Activated CD8-positive, alpha-beta memory T cell treated with anti-CD3 and anti-CD28 coated beads, Interleukin-2, amount 50 U/mL, for 48 hours (primary cell): ENCODE measurements around the gene RAB10.
"Not testable (repeated sequence)": the region's sequence is repeated elsewhere in the genome, so short reads cannot be mapped to it uniquely, and the experiment has no call there.

ENCODE experiments used
- DNase-seq: peaks from one replicate; pipeline ENCODE4 v3.0.0-alpha.2; 2020

RAB10 gene

GRCh38 chr2:26016706-26017045 is 17.2 kb upstream of the RAB10 start:
- not testable (repeated sequence) for DNase-seq

DNA sequence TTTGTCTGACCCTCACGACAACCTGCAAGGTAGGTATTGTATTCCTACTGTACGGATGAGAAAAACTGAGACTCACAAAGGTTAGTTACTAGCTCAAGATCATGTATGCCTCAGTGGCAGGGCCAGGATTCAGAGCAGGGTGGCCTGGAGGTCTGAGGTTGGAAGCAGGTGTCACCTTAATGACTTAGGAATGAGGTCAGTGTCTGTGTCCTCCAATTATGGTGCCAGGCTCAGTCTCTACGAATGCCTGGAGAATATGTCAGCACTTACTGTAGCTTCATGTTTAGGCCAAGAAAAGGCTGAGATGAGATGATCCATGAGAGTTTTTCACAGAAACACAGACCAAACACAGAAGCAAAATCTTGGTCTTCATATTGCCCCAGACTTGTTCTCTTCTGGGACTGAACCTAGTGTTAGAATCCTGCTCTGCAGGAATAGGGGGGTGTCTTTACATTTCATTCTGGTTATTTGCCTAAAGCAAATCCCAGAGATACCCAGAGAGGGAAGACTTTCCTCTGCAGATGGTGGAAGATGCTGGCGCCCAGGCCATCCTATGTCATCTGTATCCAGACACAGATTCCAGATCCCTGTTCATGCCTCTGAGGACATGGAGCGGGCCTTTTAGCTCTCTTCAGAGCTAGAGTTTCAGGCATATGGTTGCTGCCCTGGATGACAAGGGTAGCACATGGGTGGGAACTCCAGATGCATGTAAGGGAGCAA is 16.3 kb upstream of the RAB10 start:
- no peak for DNase-seq

GRCh38 chr2:26018184-26019055 is 15.5 kb upstream of the RAB10 start:
- peak; percentile 62 for DNase-seq

GRCh38 chr2:26020231-26020640 is 13.6 kb upstream of the RAB10 start:
- no peak for DNase-seq

- no peak for DNase-seq
Measured at GRCh38 chr2:26024260-26024659, 9.6 kb upstream of the RAB10 start.

GRCh38 chr2:26025509-26025908 is 8.4 kb upstream of the RAB10 start:
- no peak for DNase-seq

- not testable (repeated sequence) for DNase-seq
Measured at GRCh38 chr2:26028083-26028482, 5.8 kb upstream of the RAB10 start.

GRCh38 chr2:26032586-26033269 is 1.2 kb upstream of the RAB10 start:
- DNase-seq: not testable (repeated sequence)

- no peak for DNase-seq
Measured at GRCh38 chr2:26033270-26033817, 540 bp upstream of the RAB10 start.

GRCh38 chr2:26034637-26034992 is 731 bp downstream of the RAB10 start:
- DNase-seq: no peak

DNA sequence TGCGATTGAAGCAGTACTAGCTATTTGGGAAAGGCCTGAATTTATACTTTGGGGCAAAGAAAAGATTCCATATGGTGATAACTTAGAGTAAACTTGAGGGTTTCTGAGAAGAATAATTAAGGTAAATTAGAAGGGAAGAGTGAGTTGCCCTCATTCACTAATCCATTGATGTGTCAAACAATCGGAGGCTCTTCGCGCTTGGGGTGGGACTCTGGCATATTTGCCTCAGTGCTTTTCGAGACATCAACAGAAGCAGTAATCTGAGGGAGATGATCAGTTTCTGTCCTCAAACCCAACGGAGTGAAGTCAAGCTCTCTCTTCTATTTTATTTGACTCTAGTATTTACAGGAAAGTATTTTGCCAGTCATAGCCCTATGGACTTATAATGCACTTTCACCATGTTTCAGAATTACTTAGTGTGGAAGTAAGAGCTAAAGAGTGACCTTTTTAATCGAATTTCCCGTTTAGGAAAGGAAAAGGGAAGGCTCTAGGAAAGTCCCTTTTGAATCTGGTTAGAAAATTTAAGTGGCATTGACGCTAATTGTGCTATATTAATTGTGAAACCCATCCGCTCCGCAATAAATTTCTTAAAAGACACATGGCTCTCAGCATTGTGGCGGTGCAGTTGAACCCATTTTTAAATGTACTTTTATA is 1.3 kb downstream of the RAB10 start:
- DNase-seq: no peak

DNA sequence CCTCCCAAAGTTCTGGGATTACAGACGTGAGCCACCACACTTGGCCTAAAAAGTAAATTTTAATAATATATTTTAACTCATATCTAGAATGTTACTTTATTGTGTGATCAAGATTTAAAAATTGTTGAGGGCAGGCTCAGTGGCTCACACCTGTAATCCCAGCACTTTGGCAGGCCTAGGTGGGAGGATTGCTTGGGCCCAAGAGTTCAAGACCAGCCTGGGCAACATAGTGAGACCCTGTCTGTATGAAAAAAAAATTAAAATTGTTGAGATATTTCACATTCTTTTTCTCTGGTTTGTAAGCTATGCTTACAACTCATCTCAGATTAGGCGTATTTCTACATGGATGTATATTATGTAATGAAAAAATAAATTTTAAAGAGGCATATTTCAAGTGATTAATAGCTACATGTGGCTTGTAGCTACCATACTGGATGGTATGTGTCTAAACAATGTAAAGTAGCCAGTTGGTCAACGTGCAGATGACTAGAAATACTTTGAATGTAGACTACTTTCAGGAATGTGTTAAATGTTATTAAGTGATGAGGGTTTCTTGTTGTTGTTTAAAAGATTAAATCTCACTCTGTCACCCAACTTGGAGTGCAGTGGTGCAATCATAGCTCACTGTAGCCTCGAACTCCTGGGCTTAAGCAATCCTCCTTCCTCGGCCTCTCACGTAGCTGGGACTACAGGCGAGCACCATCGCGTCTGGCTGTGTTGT is 5.9 kb downstream of the RAB10 start:
- DNase-seq: no peak

GRCh38 chr2:26043109-26043508 is 9.2 kb downstream of the RAB10 start:
- no peak for DNase-seq

GRCh38 chr2:26043862-26044696 is 10.2 kb downstream of the RAB10 start:
- DNase-seq: no peak

DNA sequence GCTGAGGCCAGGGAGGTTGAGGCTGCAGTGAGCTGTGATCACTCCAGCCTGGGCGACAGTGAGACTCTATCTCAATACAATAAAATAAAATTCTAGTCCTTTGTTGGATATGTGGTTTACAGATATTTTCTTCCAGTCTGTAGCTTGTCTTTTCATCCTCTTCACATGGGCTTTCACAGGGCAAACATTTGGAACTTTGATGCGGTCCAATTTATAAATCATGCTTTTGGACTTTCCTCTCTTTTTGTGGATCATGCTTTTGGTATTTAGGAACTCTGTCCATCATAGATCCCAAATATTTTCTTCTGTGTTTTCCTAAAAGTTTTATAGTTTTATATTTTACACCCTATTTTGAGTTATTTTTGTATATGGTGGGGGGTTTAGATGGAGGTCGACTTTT is 14.9 kb downstream of the RAB10 start:
- no peak for DNase-seq

GRCh38 chr2:26049641-26050040 is 15.8 kb downstream of the RAB10 start:
- DNase-seq: no peak

DNA sequence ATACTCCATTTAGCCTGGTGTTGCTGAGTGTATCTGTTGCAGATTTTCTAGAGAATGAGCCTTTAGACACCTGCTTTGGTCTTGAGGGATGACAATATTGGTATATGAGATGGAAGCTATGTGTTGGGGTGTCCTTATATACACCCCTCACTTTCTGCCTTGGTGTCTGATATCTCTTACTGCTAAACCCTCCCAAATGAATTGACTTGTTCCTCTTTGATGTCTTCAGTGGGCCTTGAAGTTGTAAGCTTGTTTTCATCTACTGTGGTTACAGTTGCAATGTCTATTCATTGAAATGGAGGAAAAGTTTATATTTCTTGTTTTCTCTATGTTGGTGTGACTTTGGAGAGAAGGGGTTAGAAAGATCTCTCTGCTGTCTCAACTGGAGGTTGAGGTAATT is 18.9 kb downstream of the RAB10 start:
- no peak for DNase-seq

GRCh38 chr2:26054598-26055348 is 20.9 kb downstream of the RAB10 start:
- DNase-seq: no peak

- no peak for DNase-seq
Measured at GRCh38 chr2:26058390-26058789, 24.5 kb downstream of the RAB10 start.

GRCh38 chr2:26059542-26059941 is 25.7 kb downstream of the RAB10 start:
- no peak for DNase-seq

DNA sequence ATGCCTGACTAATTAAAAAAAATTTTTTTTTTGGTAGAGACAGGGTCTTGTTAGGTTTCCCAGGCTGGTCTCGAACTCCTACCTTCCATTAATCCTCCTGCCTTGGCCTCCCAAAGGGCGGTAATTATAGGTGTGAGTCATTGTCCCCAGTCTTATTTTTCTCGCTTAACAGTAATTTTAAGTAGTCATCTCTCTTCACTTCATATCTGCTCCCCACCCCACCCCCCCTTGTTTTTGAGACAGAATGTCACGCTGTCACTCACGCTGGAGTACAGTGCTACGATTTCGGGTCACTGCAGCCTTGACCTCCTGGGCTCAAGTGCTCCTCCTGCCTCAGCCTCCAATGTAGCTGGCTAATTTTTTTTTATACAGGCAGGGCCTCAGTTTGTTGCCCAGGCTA is 27.7 kb downstream of the RAB10 start:
- no peak for DNase-seq
